Right lobe of liver (tissue), 4 donors: ENCODE results near the gene ARHGEF7.

Source experiments
- CTCF ChIP-seq, 4 donors: fragments of 200-600 bp in 3 of 4; fragments of 450-650 bp in 1 of 4; IDR thresholded peaks; one replicate each; pipeline versions ENCODE4 v1.5.1 to v1.8.0; 2016 to 2022; ENCODE audit warnings: antibody characterized with exemption in 4 of 4, mild to moderate bottlenecking in 2 of 4
- POLR2A ChIP-seq: fragments of 450-650 bp; IDR thresholded peaks from one replicate; pipeline ENCODE4 v1.6.1; 2017; ENCODE audit warnings: antibody characterized with exemption, mild to moderate bottlenecking
- donor health status: DM: no; HTN: no; CAD: no.
- donor health status: DM: no; HTN: no; CAD: no.
- donor health status: DM: no; HTN: yes; CAD: no.

- no peak for TF ChIP-seq CTCF (IDR thresholded peaks at IDR 0.05)
- TF ChIP-seq POLR2A, result no peak
Observed at GRCh38 chr13:111131611-111132010, 16.5 kb downstream of the ARHGEF7 start.
